UCSD-AML1 (cell line): ENCODE data around the gene COPS7A.
A peak's percentile ranks its signal among the peaks of the same experiment; 100 is the strongest.

Experiments used
- DNase-seq: peaks from one replicate; lab custom pipeline; 2025; ENCODE audit not compliant: unreplicated experiment; lab: John Stamatoyannopoulos, UW

COPS7A gene

GRCh38 chr12:6750506-6750905 lies 26.7 kb downstream of the COPS7A start:
- no peak for DNase-seq

DNA sequence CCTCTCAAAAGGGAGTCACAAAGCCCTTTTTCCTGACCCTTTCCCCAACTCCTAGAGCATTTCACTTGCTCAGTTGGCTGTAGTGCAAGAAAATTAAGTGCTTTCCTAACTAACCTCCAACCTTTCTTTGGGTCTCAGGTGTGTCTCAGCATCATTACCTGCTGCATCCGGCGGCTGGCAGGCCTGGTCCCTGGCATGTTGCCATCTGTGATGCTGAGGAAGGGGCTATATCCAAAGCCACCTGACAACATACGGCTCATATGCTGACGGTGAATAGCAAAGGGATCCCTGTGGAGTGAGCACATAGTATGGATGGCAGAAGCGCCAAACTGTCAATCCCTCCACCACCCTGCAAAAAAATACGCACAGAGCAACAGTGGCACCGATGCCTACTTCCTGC lies 27.9 kb downstream of the COPS7A start:
- no peak for DNase-seq

DNA sequence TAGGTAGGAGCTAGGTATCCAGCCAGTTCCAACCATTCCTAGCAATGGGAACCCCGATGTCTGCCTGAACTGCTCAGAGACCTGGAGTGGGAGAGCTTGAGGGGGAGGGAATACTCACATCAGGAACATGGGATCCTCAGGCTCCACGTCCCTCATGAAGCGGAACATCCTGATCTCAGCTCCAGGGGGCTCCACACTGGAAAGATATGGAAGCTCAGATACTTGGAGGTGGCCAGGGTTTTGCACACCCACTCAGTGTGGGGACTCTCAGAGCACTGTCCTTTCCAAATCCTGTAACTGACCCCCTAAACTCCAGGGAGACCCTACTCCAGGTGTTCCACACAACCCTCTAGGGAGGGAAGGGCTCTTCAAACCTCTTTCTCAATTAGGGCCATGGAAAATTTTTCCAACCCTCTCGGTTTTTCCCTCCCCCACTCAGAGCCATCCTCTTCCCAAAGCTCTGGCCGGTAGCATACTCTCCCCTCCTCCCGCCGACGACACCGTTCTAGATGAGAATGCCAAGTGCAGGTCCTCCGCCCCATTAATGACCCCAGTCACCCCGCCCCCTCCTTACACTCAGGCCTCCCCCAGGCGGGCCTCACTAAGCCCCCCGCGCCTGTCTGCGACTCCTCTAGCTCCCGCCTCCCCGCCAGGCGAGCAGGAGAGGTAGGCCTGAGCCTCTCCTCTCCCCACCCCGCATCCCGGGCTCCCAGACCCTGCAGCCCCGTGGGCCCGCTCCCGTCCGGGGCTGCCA lies 28.5 kb downstream of the COPS7A start:
- DNase-seq, result no peak

DNA sequence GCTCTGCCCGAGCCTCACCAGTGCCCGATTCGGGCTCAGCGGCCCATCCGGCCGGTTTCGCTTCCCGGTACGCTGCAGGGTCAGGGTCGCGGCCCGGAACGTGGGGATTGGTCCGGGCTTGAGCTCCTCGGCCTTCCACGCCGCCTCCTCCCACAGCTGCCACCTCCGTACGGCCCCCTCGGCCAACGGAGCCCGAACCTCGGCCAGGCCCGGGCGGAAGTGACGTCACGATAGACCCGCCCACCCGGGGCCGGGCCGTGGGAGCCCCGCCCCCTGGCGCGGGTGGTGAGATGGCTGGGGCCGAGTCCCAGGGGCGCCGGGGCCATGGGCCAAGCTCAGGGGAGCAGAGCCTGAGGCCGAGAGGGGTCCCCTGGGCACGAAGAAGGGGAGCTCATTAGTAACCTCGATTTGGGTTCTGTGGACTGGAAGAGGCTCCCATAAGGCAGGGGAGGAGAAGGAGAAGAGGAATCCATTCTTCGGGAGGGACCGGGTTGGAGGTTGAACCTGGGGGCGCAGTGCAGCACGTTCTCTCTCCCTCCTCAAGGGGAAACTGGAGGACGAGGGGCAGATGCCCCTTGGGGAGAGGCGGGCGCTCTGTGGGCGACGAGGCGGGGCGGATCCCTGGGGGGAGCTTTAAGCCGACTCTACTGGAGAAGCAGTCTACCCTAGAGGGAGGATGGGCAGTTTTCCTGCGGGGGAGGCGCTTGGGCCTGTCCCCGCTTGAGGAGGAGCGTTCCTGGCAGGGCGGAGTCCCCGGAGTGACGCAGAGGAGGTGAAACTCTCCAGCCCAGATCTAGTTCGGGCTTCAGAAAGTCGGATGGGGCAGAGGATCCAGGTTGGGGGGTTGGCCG lies 29.3 kb downstream of the COPS7A start, which contains the start of gene MLF2:
MLF2 (minus strand) TSS at position 221 of the 851 bp plus-strand sequence. CDS start 807 bp downstream, outside the sequence.
- peak; percentile 98 for DNase-seq

- DNase-seq, result no peak
Observed at GRCh38 chr12:6753772-6754356, 30.0 kb downstream of the COPS7A start.

GRCh38 chr12:6754411-6754810 lies 30.6 kb downstream of the COPS7A start:
- no peak for DNase-seq

DNA sequence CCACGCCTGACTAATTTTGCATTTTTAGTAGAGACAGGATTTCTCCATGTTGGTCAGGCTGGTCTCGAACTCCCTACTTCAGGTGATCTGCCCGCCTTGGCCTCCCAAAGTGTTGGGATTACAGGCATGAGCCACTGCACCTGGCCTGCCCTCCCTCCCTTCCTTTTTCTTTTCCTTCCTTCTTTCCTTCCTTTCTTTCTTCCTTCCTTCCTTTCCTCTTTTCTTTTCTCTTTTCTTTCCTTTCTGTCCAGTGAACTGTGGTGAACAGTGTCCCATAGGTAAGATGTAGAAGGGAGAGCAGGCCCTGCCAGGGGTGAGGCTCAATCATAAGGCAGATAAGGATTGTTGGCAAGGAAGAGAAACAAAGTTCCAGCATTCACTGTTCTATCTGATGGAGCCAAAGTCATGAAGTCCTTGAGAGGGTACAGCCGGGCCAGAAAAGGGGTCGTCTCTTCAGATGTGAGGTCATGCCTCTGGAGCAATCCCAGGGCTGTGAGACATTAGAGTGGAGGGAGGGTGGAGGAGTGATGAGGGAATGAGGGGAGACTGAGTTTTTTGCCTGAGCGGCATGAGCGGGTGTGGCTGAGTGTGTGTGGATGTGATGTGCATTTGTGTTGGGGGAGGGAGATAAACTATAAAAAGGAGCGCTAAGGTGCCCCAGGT lies 33.3 kb downstream of the COPS7A start:
- no peak for DNase-seq

GRCh38 chr12:6758506-6759095 lies 34.8 kb downstream of the COPS7A start:
- no peak for DNase-seq

GRCh38 chr12:6759741-6760140 lies 35.9 kb downstream of the COPS7A start:
- DNase-seq, result no peak

DNA sequence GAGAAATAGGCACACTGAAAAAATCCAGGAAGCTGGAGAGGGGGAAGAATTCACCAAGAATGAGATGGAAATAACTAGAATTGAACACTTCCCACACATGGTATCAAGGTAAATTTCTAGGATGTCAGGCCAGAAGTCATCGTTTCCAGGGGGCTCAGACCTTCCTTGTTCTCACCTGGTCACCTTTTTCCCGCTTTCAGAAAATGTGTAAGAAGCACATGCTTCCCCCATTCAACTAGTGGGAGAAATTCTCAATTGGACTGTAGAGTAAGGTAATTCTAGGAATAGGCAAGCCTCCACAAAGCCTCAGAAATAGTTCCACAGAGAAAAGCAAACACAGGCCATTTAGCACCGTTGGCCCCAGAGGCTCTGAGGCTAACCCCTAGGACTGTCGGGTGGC lies 39.5 kb downstream of the COPS7A start:
- DNase-seq, result no peak

- peak; percentile 57 for DNase-seq
Observed at GRCh38 chr12:6764011-6764828, 40.4 kb downstream of the COPS7A start.

- no peak for DNase-seq
Observed at GRCh38 chr12:6765048-6765633, 41.3 kb downstream of the COPS7A start.

- DNase-seq, result peak; percentile 50
Observed at GRCh38 chr12:6765634-6766581, 42.1 kb downstream of the COPS7A start, which contains the start of gene PTMS. Gene PTMS, plus strand, starts transcription at chr12:6766363. Its CDS starts 343 bp downstream, at chr12:6766706.

- peak; percentile 76 for DNase-seq
Observed at GRCh38 chr12:6766651-6767349, 43.0 kb downstream of the COPS7A start.

DNA sequence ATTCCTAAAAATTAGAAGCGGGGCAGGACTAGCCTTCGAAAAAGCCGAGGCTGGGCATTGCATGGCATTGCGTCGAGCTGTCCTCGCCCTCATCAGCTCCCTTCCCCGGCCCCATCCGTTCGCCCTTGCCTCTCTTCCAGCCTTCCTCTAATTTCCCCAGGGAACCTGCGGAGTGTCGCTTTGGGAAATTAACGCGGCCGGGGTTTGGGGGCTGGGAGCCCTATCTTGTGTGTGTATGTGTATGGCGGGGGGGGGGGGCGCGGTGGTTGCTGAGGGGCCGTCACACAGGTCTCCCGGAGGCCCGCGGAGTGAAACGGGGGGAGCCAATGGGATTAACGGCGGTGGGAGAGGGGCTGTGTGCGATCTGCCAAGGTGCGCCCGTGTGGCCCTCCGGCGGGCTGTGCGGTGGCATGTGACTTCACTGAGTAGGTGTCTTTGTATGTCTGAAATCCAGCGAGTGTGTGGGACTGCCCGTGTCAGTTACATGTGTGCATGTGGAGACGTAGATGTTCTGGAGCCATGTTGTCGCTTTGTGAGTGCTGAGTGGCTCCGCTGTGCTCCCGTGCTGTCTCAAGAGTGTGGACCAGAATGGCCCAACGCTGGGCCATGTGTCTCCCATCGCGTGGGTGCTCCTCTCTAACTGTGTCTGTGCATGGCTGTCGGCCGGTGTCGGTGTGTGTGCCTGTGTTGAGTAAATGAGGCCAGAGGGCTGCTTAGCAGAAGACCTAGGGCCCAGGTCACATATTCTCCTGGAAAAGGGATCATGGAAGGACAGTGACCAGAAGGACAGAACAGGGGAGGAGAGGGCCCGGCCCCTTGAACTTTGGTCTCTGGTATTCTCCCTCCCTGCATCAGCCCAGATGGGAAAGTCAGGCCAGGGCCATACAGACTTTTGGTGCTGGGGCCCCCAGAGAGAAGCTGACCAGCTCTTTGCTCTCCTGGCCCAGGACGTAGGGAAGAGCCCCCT lies 43.8 kb downstream of the COPS7A start:
- no peak for DNase-seq

- no peak for DNase-seq
Observed at GRCh38 chr12:6768437-6768914, 44.6 kb downstream of the COPS7A start.
